ENCODE data around the gene DRC3.
"Not testable (repeated sequence)": the region's sequence is repeated elsewhere in the genome, so short reads cannot be mapped to it uniquely, and the experiment has no call there.

DRC3 gene

DNA sequence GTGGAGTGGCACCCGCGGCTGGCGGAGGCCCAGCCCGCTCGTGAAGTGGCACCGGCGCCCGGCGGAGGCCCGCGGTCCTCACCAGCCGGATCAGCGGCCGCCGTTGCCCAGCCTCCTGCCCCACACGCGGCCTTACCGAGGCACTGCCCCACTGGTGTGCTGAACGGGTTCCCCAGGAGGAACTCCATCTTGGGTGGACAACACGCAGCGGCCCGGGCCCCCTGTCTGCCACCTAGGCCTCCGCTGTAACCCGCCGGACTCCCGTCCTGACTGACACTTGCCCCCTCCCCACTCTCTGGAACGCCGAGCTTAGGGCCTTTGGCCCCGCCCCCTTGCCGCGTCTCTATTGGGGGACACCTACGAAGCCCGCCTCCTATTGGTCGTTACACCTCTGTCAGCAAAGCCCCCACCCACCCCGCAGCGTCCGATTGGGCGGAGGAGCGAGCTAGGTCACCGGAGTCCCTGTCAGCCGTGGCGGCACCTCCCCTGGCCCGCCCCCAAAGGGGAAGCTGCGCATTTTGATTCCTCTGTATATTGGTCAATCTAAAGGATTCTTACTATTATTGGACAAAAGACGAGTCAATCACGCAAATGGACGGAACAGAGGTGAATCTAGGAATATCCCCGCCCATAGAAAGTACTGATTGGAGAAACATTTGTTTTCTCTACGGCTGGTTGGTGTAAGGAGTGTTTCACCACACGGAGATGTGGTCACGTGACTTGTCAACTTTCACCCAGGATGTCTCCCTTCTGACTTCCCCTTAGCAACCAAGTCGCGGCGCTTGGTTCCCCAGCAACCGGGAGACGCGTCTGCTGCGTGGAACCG lies at the start of gene DRC3, which contains the start of gene TOM1L2:
Gene DRC3, plus strand, starts transcription at position 737 of the 826 bp plus-strand sequence. CDS start 4,737 bp downstream, outside the sequence.
Gene TOM1L2, minus strand, starts transcription at position 275 of the 826 bp plus-strand sequence. Its CDS starts 87 bp downstream, at position 188.
- peak; percentile 94 to 100 (median 100) for DNase-seq

GRCh38 chr17:17924131-17924856 lies 48.4 kb upstream of the DRC3 start:
- no peak for DNase-seq

- no peak for DNase-seq
These were observed 47.8 kb upstream of the DRC3 start for GRCh38 chr17:17924857-17925250.

- no peak for DNase-seq
These were observed 46.6 kb upstream of the DRC3 start for GRCh38 chr17:17926036-17926435.

DNA sequence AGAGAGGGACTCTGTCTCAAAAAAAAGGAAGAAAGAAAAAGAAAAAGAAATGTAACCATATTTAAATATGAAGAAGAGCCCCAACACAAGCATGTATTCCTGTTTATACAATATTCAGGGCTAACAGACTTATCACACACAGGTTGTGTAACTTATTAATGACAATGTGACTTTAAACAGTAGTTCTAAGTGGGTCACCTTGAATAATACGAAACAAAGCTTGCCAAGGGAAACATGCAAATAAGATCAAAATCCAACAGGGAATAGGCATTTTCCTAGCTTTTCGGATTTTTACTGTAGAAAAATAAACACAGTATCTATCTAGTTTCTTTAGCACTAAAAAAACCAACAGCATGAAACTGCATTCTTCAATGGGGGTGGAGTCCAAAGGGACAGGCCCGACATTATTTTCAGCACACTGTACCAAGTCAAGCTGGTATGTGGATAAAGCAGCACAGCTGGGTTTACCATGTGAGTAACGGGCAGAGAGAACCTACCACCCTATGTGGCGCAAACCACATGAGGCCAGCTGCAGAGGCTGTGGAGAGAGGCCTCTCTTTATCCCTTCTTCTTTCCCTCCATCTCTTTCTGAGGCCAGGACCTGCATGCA lies 45.7 kb upstream of the DRC3 start:
- DNase-seq = peak in 11 of 56 donors; percentile 11 to 43 (median 24)

GRCh38 chr17:17928398-17929287 lies 44.0 kb upstream of the DRC3 start:
- peak in 43 of 56 donors; percentile 18 to 84 (median 52) for DNase-seq

- DNase-seq = no peak
These were observed 42.8 kb upstream of the DRC3 start for GRCh38 chr17:17929655-17930380.

GRCh38 chr17:17930674-17931073 lies 42.0 kb upstream of the DRC3 start:
- no peak for DNase-seq

- DNase-seq = no peak
These were observed 41.5 kb upstream of the DRC3 start for GRCh38 chr17:17931159-17931558.

DNA sequence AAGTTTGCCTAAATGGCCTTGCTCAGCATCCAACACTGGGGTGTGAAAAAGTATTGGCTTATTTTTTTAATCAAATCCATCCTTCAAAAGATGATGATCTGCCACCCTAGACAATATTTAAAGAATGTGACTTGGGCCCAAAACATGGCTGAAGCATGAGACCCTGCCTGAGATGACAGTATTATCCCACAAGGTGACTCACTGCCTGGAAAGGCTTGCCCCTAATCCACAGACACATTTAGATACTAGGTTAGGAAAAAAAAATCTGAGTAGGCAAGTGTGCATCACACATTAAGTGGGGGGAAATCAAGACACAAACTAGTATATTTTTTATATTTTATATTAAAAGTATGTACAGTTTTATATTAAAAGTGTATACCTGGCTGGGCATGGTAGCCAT lies 38.9 kb upstream of the DRC3 start:
- no peak for DNase-seq

GRCh38 chr17:17934214-17934613 lies 38.4 kb upstream of the DRC3 start:
- no peak for DNase-seq

- DNase-seq = peak in 7 of 56 donors; percentile 15 to 44 (median 33)
These were observed 37.9 kb upstream of the DRC3 start for GRCh38 chr17:17934806-17935205.

DNA sequence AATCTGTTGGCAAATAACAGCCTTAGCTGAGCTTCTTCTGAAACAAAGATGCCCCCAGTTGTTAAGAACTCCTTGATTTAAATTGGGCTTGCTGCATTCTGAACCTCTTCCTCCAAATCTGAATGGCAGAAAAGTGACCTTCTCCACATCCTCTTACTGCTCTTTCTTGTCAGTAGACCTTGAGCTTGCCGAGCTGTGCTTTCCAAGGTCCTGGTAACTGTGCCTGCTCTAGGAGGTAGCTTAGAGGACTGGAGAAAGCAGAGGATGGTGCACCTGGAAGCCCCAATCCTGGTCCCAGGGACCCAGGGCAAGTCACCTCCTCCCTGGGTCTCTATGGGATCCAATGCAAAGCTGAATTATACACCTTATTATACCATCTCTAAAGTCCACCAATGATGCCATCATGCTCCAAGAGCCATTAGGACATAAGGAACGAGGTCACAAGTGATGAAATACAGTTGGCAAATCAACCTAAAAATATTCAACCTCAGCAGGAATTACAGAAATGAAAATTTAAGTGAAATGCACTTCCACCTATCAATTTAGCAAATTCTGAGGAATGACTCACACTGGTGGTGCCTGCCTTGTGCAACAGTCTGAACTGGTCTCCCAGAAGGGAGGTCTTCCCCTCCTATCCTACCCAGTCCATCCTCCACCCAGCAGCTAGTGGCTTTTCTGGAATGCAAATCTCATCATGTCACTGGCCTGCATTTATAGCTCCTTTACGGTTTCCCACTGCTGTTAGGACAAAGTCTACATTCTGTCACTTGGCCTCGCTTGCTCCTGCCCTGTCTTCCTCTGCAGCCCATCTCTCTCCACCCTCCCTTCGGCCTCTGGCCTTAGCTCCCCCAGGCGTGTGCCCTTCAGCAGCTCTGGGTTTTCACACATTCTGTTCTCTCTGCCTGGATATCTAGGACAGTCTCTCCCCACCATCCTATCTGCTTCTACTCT lies 37.1 kb upstream of the DRC3 start:
- DNase-seq = peak in 1 of 56 donors; percentile 12

- DNase-seq = peak in 17 of 56 donors; percentile 15 to 68 (median 33)
These were observed 35.3 kb upstream of the DRC3 start for GRCh38 chr17:17937201-17937853.

- DNase-seq = no peak
These were observed 34.7 kb upstream of the DRC3 start for GRCh38 chr17:17937958-17938357.

DNA sequence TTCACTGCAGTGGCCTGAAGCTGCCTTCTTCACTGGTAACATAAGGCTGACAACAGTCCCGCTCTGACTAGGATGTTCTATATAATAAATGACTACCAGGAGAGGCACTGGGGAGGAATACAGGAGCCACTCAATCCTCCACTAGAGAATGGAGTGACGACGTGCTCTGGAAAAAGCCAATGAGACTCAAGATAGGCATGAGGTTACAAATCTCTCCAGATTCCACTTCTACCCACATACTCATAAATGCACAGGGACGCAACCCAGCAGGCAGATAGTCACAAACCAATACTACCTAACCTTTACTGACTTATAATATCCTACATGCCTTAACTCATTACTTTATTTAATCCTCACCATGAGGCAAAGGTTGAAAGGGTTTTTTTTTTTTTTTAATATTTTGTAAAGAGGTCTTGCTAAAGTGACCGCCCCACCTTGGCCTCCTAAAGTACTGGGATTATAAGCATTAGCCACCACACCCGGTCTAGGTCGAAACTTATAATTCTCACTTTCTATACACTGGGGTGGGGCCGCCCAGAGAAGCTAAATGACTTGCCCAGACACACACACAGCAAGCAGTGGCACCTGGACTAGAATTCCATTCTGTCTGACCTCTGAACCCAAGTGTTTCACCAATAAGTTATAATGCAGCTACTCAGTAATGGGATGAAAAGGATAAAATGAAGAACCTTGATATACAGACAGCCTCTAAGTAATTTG lies 34.1 kb upstream of the DRC3 start:
- no peak for DNase-seq

DNA sequence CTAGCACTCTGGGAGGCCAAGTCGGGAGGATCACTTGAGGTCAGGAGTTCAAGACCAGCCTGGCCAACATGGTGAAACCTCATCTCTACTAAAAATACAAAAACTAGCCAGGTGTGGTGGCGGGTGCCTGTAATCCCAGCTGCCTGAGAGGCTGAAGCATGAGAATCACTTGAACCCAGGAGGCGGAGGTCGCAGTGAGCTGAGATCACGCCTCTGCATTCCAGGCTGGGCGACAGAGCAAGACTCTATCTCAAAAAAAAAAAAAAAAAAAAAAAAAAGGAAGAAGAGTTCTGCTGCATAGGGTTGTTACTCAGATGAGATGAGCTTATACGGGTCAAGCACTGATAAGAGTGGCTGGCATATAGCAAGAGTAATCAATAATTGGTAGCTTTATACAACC lies 32.7 kb upstream of the DRC3 start:
- not testable (repeated sequence) for DNase-seq

GRCh38 chr17:17940441-17940911 lies 32.2 kb upstream of the DRC3 start:
- DNase-seq = no peak

Measured in nucleus accumbens (tissue), 56 donors.